GM12878 (cell line): ENCODE results near the gene COL4A1.
"Not testable (repeated sequence)": the region's sequence is repeated elsewhere in the genome, so short reads cannot be mapped to it uniquely, and the experiment has no call there.

ENCODE experiments used
- BHLHE40 ChIP-seq, 2 experiments: fragments of 450-650 bp in 1 of 2; IDR thresholded peaks; 2 replicates each; pipeline ENCODE4 v1.6.1; 2011 to 2017; ENCODE audit warnings: low read depth in 2 of 2, borderline replicate concordance in 1 of 2, improper control_type of control experiment in 1 of 2, low read length in 1 of 2, mild to moderate bottlenecking in 1 of 2
- EZH2 ChIP-seq: IDR thresholded peaks from 2 replicates; pipeline ENCODE4 v1.6.1; 2012; ENCODE audit warnings: low read depth, mild to moderate bottlenecking, control low read depth, inconsistent platforms, low read length, borderline replicate concordance; ENCODE audit not compliant: control insufficient read depth
- GATAD2B ChIP-seq: fragments of 450-650 bp; conservative IDR thresholded peaks from 2 replicates; pipeline ENCODE4 v1.6.1; 2017; ENCODE audit warnings: low read depth, mild to moderate bottlenecking, moderate library complexity
- IKZF1 ChIP-seq: fragments of 450-650 bp; conservative IDR thresholded peaks from 2 replicates; pipeline ENCODE4 v1.6.1; 2017; ENCODE audit warnings: antibody characterized with exemption, mild to moderate bottlenecking
- PAX5 ChIP-seq: IDR thresholded peaks from 2 replicates; pipeline ENCODE4 v1.6.1; 2011; ENCODE audit warnings: low read depth, low read length, borderline replicate concordance
- PML ChIP-seq: IDR thresholded peaks from 2 replicates; pipeline ENCODE4 v1.6.1; 2012; ENCODE audit warnings: low read length, inconsistent platforms
- POLR2A ChIP-seq: IDR thresholded peaks from 2 replicates; pipeline ENCODE4 v1.6.1; 2011; ENCODE audit warnings: low read depth, mild to moderate bottlenecking, low read length
- RFX5 ChIP-seq: IDR thresholded peaks from 2 replicates; pipeline ENCODE4 v1.6.1; 2011; ENCODE audit warnings: low read depth, low read length, improper control_type of control experiment
- ZBED1 ChIP-seq: IDR thresholded peaks from 2 replicates; pipeline ENCODE4 v1.6.1; 2016; ENCODE audit warnings: borderline replicate concordance
- ZNF687 ChIP-seq: fragments of 450-650 bp; IDR thresholded peaks from 2 replicates; pipeline ENCODE4 v1.6.1; 2017; ENCODE audit warnings: mild to moderate bottlenecking, moderate library complexity
- ZSCAN29 ChIP-seq: fragments of 450-650 bp; IDR thresholded peaks from 2 replicates; pipeline ENCODE4 v1.6.1; 2017; ENCODE audit warnings: mild to moderate bottlenecking, moderate library complexity
- TF ChIP-seq, protein P1 (sequence below), 3 experiments: IDR thresholded peaks in 2 of 3; conservative IDR thresholded peaks in 1 of 3; 2 replicates each; pipeline ENCODE4 v1.5.1; 2011; ENCODE audit warnings: low read depth in 3 of 3, low read length in 3 of 3, mild to moderate bottlenecking in 3 of 3, control low read depth in 2 of 3, moderate library complexity in 2 of 3, inconsistent platforms in 1 of 3, mixed read lengths in 1 of 3; ENCODE audit not compliant: control insufficient read depth in 2 of 3, insufficient read depth in 1 of 3; ENCODE audit errors: extremely low read depth in 1 of 3
- TF ChIP-seq, protein P2 (sequence below): fragments of 450-650 bp; IDR thresholded peaks from 2 replicates; pipeline ENCODE4 v1.6.1; 2017; ENCODE audit warnings: mild to moderate bottlenecking, moderate library complexity
- TF ChIP-seq, protein P3 (sequence below): IDR thresholded peaks from 2 replicates; pipeline ENCODE4 v1.6.1; 2012; ENCODE audit warnings: mild to moderate bottlenecking, low read depth, low read length

DNA sequence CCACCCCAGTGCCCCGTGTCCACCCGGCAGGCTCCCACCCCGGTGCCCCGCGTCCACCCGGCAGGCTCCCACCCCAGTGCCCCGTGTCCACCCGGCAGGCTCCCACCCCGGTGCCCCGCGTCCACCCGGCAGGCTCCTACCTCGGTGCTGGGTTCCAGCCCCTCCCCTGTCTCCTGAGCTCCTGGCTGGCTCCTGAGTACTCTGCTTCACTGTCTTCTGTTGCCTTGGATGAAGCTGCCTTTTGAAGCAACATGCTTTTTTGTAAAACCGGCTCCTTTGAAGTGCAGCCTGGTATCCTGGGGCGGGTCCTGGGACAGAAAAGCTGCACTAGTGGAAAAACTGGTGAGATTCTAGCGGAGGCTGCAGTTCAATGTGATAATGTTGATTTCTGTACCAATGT is 6.8 kb upstream of the COL4A1 start:
- TF ChIP-seq ZSCAN29; ZNF687; GATAD2B; POLR2A; EZH2; BHLHE40 (IDR thresholded peaks at IDR 0.05; ENCODE audit: borderline replicate concordance in 1 of 2, low read depth in 2 of 2, low read length in 1 of 2); PAX5; PML; IKZF1; RFX5; ZBED1: not testable (repeated sequence)
- TF ChIP-seq, protein P1, sequence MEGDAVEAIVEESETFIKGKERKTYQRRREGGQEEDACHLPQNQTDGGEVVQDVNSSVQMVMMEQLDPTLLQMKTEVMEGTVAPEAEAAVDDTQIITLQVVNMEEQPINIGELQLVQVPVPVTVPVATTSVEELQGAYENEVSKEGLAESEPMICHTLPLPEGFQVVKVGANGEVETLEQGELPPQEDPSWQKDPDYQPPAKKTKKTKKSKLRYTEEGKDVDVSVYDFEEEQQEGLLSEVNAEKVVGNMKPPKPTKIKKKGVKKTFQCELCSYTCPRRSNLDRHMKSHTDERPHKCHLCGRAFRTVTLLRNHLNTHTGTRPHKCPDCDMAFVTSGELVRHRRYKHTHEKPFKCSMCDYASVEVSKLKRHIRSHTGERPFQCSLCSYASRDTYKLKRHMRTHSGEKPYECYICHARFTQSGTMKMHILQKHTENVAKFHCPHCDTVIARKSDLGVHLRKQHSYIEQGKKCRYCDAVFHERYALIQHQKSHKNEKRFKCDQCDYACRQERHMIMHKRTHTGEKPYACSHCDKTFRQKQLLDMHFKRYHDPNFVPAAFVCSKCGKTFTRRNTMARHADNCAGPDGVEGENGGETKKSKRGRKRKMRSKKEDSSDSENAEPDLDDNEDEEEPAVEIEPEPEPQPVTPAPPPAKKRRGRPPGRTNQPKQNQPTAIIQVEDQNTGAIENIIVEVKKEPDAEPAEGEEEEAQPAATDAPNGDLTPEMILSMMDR (IDR thresholded peaks at IDR 0.05 in 2 of 3, conservative IDR thresholded peaks at IDR 0.05 in 1 of 3; ENCODE audit: control insufficient read depth in 2 of 3, extremely low read depth in 1 of 3, insufficient read depth in 1 of 3, low read depth in 3 of 3, low read length in 3 of 3): not testable (repeated sequence)
- TF ChIP-seq, protein P2, sequence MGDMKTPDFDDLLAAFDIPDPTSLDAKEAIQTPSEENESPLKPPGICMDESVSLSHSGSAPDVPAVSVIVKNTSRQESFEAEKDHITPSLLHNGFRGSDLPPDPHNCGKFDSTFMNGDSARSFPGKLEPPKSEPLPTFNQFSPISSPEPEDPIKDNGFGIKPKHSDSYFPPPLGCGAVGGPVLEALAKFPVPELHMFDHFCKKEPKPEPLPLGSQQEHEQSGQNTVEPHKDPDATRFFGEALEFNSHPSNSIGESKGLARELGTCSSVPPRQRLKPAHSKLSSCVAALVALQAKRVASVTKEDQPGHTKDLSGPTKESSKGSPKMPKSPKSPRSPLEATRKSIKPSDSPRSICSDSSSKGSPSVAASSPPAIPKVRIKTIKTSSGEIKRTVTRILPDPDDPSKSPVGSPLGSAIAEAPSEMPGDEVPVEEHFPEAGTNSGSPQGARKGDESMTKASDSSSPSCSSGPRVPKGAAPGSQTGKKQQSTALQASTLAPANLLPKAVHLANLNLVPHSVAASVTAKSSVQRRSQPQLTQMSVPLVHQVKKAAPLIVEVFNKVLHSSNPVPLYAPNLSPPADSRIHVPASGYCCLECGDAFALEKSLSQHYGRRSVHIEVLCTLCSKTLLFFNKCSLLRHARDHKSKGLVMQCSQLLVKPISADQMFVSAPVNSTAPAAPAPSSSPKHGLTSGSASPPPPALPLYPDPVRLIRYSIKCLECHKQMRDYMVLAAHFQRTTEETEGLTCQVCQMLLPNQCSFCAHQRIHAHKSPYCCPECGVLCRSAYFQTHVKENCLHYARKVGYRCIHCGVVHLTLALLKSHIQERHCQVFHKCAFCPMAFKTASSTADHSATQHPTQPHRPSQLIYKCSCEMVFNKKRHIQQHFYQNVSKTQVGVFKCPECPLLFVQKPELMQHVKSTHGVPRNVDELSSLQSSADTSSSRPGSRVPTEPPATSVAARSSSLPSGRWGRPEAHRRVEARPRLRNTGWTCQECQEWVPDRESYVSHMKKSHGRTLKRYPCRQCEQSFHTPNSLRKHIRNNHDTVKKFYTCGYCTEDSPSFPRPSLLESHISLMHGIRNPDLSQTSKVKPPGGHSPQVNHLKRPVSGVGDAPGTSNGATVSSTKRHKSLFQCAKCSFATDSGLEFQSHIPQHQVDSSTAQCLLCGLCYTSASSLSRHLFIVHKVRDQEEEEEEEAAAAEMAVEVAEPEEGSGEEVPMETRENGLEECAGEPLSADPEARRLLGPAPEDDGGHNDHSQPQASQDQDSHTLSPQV: not testable (repeated sequence)
- TF ChIP-seq, protein P3, sequence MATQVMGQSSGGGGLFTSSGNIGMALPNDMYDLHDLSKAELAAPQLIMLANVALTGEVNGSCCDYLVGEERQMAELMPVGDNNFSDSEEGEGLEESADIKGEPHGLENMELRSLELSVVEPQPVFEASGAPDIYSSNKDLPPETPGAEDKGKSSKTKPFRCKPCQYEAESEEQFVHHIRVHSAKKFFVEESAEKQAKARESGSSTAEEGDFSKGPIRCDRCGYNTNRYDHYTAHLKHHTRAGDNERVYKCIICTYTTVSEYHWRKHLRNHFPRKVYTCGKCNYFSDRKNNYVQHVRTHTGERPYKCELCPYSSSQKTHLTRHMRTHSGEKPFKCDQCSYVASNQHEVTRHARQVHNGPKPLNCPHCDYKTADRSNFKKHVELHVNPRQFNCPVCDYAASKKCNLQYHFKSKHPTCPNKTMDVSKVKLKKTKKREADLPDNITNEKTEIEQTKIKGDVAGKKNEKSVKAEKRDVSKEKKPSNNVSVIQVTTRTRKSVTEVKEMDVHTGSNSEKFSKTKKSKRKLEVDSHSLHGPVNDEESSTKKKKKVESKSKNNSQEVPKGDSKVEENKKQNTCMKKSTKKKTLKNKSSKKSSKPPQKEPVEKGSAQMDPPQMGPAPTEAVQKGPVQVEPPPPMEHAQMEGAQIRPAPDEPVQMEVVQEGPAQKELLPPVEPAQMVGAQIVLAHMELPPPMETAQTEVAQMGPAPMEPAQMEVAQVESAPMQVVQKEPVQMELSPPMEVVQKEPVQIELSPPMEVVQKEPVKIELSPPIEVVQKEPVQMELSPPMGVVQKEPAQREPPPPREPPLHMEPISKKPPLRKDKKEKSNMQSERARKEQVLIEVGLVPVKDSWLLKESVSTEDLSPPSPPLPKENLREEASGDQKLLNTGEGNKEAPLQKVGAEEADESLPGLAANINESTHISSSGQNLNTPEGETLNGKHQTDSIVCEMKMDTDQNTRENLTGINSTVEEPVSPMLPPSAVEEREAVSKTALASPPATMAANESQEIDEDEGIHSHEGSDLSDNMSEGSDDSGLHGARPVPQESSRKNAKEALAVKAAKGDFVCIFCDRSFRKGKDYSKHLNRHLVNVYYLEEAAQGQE: not testable (repeated sequence)
